AG10803 (cell line): Measurements from ENCODE around the gene ABCD3.

Experiments
- DNase-seq: peaks from one replicate; pipeline ENCODE4 v3.0.0; 2010; ENCODE audit warnings: low read depth
- H3K4me3 ChIP-seq: 2 replicates; pipeline ENCODE4 v1.5.1; 2011; ENCODE audit warnings: mild to moderate bottlenecking, low read length, control low read depth
- TF ChIP-seq, protein P1 (sequence below): conservative IDR thresholded peaks from 2 replicates; pipeline ENCODE4 v1.5.1; 2011; ENCODE audit warnings: mild to moderate bottlenecking, low read length, control low read depth, inconsistent platforms

The ABCD3 gene

DNA sequence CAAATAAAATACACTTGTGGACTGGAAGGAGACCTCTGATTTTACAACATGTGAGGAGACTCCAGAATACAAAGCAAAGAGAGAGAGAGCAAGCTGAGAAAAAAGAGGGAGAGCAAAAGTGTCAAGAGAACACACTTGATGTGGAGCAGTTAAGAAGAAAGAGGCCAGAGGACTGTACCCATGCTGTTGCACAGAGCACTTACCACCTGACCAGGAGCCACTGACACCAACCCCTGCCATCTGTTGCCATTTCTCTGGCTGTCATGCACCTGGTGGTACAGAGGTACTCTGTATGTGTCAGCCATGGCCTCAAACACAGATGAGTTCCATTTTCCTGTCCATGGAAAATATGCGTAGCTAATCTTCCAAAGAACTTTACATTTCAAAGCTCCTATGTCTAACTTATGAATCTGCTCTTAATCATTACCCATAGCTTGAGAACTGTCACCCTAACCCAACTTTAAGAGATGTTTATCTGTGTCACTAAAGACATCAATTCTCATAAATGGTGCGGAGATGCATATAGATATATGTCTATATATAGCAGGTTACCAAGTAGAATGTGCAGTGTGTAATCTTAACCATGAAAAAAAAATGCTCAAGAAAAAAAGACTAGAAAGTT lies 32.8 kb upstream of the ABCD3 start:
- TF ChIP-seq, protein P1, sequence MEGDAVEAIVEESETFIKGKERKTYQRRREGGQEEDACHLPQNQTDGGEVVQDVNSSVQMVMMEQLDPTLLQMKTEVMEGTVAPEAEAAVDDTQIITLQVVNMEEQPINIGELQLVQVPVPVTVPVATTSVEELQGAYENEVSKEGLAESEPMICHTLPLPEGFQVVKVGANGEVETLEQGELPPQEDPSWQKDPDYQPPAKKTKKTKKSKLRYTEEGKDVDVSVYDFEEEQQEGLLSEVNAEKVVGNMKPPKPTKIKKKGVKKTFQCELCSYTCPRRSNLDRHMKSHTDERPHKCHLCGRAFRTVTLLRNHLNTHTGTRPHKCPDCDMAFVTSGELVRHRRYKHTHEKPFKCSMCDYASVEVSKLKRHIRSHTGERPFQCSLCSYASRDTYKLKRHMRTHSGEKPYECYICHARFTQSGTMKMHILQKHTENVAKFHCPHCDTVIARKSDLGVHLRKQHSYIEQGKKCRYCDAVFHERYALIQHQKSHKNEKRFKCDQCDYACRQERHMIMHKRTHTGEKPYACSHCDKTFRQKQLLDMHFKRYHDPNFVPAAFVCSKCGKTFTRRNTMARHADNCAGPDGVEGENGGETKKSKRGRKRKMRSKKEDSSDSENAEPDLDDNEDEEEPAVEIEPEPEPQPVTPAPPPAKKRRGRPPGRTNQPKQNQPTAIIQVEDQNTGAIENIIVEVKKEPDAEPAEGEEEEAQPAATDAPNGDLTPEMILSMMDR, result no peak

DNA sequence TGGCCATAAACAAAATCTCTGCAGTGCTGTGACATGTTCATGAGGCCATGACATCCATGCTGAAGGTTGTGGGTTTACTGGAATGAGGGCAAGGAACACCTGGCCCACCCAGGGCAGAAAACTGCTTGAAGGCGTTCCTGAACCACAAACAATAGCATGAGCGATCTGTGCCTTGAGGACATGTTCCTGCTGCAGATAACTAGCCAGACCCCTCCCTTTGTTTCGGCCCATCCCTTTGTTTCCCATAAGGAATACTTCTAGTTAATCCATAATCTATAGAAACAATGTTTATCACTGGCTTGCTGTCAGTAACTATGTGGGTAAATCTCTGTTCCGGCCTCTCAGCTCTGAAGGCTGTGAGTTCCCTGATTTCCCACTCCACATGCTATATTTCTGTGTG lies 28.9 kb upstream of the ABCD3 start:
- H3K4me3 ChIP-seq, result no peak overlapping the region
- no peak for DNase-seq
- TF ChIP-seq, protein P1, result no peak

More for the DNA sequence above, 32.8 kb upstream of the ABCD3 start:
- no peak for DNase-seq
- no peak overlapping the region for H3K4me3 ChIP-seq

DNA sequence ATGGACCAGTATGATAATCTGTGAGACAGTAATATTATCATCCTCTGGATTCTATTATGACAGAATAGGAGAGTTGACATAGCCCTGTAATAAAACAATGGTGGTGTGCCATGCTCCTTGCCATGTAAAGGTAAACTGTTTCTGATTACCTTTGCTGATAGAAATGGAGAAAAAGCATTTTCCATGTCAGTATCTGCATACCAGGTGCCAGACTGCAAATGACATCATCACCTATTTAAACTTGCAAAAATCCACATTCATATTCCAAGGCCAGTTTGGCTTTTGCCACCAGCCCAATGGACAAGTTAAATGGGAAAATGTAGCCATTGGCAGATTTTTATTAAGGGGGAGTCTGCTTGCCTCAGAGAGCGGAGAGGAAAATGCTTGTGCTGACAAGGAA lies 23.9 kb upstream of the ABCD3 start:
- DNase-seq, result no peak
- TF ChIP-seq, protein P1, result no peak
- H3K4me3 ChIP-seq, result no peak overlapping the region

DNA sequence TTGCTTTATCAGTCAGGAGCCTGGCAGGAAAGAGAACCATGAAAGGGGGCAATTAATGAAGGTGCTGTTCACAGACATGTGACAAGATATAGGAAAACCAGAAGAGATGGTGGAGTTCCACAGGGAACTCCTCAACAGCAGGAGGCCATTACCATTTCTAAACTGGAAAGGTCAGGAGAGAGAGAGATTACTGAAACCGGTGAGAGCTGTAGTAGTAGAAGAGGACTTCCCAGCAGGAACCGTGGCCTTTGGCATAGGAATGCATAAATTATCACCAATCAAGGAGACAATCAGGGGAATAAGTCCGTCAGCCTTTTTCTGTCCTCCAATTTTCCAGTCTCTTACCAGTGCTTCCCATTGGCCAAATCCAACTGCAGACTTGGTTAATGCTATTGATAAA lies 23.0 kb upstream of the ABCD3 start:
- TF ChIP-seq, protein P1, result no peak
- no peak for DNase-seq
- no peak overlapping the region for H3K4me3 ChIP-seq

GRCh38 chr1:94395748-94396309 lies 22.4 kb upstream of the ABCD3 start:
- TF ChIP-seq, protein P1, result no peak
- no peak overlapping the region for H3K4me3 ChIP-seq
- no peak for DNase-seq

GRCh38 chr1:94396356-94397010 lies 21.7 kb upstream of the ABCD3 start:
- TF ChIP-seq, protein P1, result peak; percentile 11; the same call in 1 of the 2 replicates
- DNase-seq, result no peak

DNA sequence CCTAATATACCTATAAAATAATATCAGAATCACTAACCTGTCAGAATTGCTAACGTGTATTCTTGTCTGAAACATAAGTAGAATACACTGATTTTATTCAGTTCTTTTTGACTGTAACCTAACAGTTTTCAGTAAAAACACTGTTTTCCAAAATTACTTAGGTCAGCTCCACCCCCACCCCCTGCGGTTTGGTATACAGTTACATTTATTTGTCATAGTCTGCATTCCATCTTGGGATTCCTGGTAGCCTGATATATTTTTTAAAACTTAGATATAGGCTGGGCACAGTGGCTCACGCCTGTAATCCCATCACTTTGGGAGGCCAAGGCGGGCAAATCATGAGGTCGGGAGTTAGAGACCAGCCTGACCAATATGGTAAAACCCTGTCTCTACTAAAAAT lies 19.8 kb upstream of the ABCD3 start:
- TF ChIP-seq, protein P1, result no peak
- no peak for DNase-seq
- H3K4me3 ChIP-seq, result no peak overlapping the region

More at GRCh38 chr1:94396356-94397010, 21.7 kb upstream of the ABCD3 start:
- H3K4me3 ChIP-seq, result no peak overlapping the region
